ENCODE results near the gene CSTF3. TPM values are rescaled to one million over a fixed set of nuclear protein-coding genes. Genes with fewer than 3 reads are reported as not detected.

CSTF3 gene
- total and polyA plus RNA-seq, 9 of the 15 experiments (the other 6 are each of a cell fraction or from before 2014, with no cell fraction given), result 37.0 to 111 (median 61.0) TPM

GRCh38 chr11:33160587-33160986 lies 693 bp downstream of the CSTF3 start:
- Histone ChIP-seq H2AFZ (ENCODE audit: low read depth, low read length) (peak overlapping the region; percentile 77; the same call in 1 of the 2 replicates), H3K9me1 (ENCODE audit: control insufficient read depth, insufficient read depth, low read length) (no peaks in the 10 kb centered on the region), H3K27me3 (ENCODE audit: control insufficient read depth in 2 of 2, insufficient read depth in 2 of 2, low read length in 2 of 2) (no peaks in the 10 kb centered on the region), H3K79me2 (ENCODE audit: control insufficient read depth, insufficient read depth, low read length) (peaks cover 65% of the 10 kb centered on the region), H3K4me3 (peak overlapping the region; percentile 73), H3K4me2 (ENCODE audit: insufficient read depth, low read length) (peak overlapping the region; percentile 92), H4K20me1 (replicated peaks; ENCODE audit: control insufficient read depth, insufficient read depth, low read length) (peaks cover 24% of the 10 kb centered on the region), H3K27ac (ENCODE audit: extremely low read depth, low read depth, low read length) (peak overlapping the region; percentile 96), H3K9ac (ENCODE audit: insufficient read depth in 1 of 2, low read depth in 2 of 2, low read length in 2 of 2) (peak overlapping the region; percentile 97 to 99; a peak in 3 of 4 replicates), H3K36me3 (ENCODE audit: control insufficient read depth, insufficient read depth, low read length) (peaks cover 30% of the 10 kb centered on the region), H3K4me1 (replicated peaks in 1 of 2; ENCODE audit: control insufficient read depth in 2 of 2, insufficient read depth in 2 of 2, low read length in 2 of 2) (peaks cover 15 to 18% of the 10 kb centered on the region in 2 experiments), H3K9me3 (replicated peaks; ENCODE audit: control insufficient read depth, insufficient read depth, low read depth, low read length) (peaks cover 4% of the 10 kb centered on the region; the same call in 1 of the 2 replicates)
- BruUV-seq (replicated peaks), result TSS peak; percentile 54
- POLR2A ChIA-PET, result interaction anchor here (0.7 to 2.3 kb wide), 7 partner anchors 8 to 166 kb away, joined by 3 to 6 read pairs (median 3); partner anchors contain the start of gene TCP11L1
- WGBS (ENCODE audit: insufficient coverage, low coverage, missing lambda C conversion rate), result 0% methylated on average over 7 of the region's 7 CpGs
- in situ Hi-C loops (cut with MboI) (no loop called here), intact Hi-C loops (cut with micrococcal nuclease) (loop anchor here (2.0 kb wide), 2 partner anchors 98 to 576 kb away; partner anchors contain the start of gene CD59)
- ATAC-seq, result no peak
- FAIRE-seq, result no peak
- no peak for DNase-seq (ENCODE audit: extremely low read depth in 1 of 4, low spot score in 3 of 4)
- TF ChIP-seq GTF3C2 (IDR thresholded peaks at IDR 0.05; ENCODE audit: borderline replicate concordance, extremely low read depth, insufficient read length) (no peak), BRD4 (IDR thresholded peaks at IDR 0.05) (0 out of 2 replicates have a peak, but pooled peaks have one; percentile 20), CHD1 (IDR thresholded peaks at IDR 0.05; ENCODE audit: low read length) (peak; percentile 69), ZNF512 (tag; IDR thresholded peaks at IDR 0.05) (0 out of 2 replicates have a peak, but pooled peaks have one; percentile 37)
- CTCF ChIA-PET (ENCODE audit: low intra/inter-chr PET ratio), result no interaction called here
